BE2C (cell line): ENCODE measurements around the gene VCAN.
A peak's percentile ranks its signal among the peaks of the same experiment; 100 is the strongest.

Experiments
- DNase-seq: peaks from one replicate; pipeline ENCODE4 v3.0.0-alpha.2; 2020
- H3K27me3 ChIP-seq: fragments of 250-450 bp; sonication (Bioruptor Pico); 2 replicates; pipeline ENCODE4 v1.5.1; 2020; ENCODE audit warnings: mild to moderate bottlenecking
- H3K36me3 ChIP-seq: fragments of 250-450 bp; sonication (Bioruptor Pico); 2 replicates; pipeline ENCODE4 v1.5.1; 2020; ENCODE audit warnings: mild to moderate bottlenecking
- H3K4me1 ChIP-seq: fragments of 250-450 bp; sonication (Bioruptor Pico); 2 replicates; pipeline ENCODE4 v1.5.1; 2020
- H3K4me3 ChIP-seq: 2 replicates; pipeline ENCODE4 v1.5.1; 2011; ENCODE audit warnings: low read depth, low read length
- H3K9me3 ChIP-seq: fragments of 250-450 bp; sonication (Bioruptor Pico); 2 replicates; pipeline ENCODE4 v1.5.1; 2020
- TF ChIP-seq, protein P1 (sequence below): IDR thresholded peaks from 2 replicates; pipeline ENCODE4 v1.5.1; 2012; ENCODE audit warnings: mild to moderate bottlenecking, low read depth, low read length

VCAN gene

DNA sequence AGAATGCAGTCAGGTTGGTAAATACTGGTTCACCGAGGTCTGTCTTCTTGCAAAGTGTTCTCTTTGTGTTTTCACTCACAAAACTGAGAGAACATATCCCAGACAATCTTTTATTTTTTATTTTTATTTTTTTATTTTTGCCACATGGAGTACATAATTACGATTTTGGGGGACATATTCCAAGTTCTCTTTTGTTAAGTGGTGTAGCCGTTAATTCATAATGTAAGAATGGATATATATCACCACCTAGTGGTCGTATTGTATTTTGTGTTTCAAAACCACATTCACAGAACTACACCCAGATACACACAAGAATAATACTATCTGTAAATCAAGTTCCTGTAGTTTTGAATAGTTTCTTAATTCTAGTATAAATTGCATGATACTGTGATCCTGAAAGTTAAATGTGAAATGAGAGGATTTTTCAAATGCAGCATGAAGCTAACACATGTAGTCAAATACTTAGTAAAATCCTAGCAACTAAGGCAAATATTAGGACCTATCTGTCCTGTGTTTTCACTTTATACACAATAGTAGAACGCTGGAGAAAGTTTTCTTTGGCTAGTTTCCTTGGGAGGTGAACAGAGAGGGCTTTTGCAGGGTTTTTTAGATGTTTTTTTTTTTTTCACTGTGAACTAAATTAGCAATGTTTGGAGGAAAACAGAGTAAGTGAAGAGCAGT is 92.7 kb downstream of the VCAN start:
- Histone ChIP-seq H3K4me3 (no peak overlapping the region), H3K4me1 (no peaks in the 10 kb centered on the region), H3K36me3 (no peaks in the 10 kb centered on the region), H3K9me3 (no peaks in the 10 kb centered on the region), H3K27me3 (no peaks in the 10 kb centered on the region)
- DNase-seq, result no peak
- TF ChIP-seq, protein P1, sequence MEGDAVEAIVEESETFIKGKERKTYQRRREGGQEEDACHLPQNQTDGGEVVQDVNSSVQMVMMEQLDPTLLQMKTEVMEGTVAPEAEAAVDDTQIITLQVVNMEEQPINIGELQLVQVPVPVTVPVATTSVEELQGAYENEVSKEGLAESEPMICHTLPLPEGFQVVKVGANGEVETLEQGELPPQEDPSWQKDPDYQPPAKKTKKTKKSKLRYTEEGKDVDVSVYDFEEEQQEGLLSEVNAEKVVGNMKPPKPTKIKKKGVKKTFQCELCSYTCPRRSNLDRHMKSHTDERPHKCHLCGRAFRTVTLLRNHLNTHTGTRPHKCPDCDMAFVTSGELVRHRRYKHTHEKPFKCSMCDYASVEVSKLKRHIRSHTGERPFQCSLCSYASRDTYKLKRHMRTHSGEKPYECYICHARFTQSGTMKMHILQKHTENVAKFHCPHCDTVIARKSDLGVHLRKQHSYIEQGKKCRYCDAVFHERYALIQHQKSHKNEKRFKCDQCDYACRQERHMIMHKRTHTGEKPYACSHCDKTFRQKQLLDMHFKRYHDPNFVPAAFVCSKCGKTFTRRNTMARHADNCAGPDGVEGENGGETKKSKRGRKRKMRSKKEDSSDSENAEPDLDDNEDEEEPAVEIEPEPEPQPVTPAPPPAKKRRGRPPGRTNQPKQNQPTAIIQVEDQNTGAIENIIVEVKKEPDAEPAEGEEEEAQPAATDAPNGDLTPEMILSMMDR, result peak; percentile 55

DNA sequence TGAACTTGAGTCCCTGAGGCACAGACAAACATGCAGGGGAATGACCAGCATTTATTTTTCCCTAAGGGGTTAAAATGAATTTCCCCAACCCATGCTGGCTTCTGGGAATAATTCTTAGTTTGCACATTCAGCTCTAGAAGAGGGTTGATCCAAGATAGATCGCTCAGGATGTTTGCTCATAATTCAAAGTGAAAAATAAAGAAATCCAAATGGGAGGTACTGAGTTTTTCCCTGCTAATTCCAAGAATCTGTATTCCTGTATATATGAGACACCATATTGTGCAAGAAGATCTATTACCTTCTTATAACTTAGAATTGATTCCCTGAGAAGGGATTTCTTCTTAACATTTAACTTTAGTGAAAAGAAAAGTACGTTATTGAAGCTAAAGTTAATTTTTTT is 96.2 kb downstream of the VCAN start:
- H3K4me3 ChIP-seq, result no peak overlapping the region
- no peaks in the 10 kb centered on the region for H3K27me3 ChIP-seq
- TF ChIP-seq, protein P1, result no peak
- no peaks in the 10 kb centered on the region for H3K4me1 ChIP-seq
- DNase-seq, result no peak
- H3K9me3 ChIP-seq, result no peaks in the 10 kb centered on the region
- H3K36me3 ChIP-seq, result no peaks in the 10 kb centered on the region

DNA sequence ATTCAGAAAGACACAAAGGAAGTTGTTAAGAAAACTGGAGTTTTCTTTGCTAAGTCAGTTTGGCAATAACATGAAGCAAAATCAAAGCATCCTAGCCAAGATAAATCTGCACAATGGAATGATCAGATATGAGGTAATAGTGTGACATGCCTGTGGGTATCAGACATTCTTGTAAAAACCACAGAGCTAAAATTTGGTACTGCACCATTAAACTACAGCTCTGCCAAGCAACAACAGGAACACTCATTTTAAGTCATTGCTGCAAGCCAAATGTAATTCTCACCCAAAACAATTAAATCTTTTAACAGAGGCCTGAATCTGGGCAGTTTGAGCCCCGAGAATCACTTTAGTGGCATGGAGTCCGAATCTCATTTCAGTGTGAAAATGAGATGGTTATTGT is 96.6 kb downstream of the VCAN start:
- H3K9me3 ChIP-seq, result no peaks in the 10 kb centered on the region
- H3K27me3 ChIP-seq, result no peaks in the 10 kb centered on the region
- no peaks in the 10 kb centered on the region for H3K4me1 ChIP-seq
- no peak overlapping the region for H3K4me3 ChIP-seq
- no peak for DNase-seq
- no peaks in the 10 kb centered on the region for H3K36me3 ChIP-seq
- TF ChIP-seq, protein P1, result no peak

DNA sequence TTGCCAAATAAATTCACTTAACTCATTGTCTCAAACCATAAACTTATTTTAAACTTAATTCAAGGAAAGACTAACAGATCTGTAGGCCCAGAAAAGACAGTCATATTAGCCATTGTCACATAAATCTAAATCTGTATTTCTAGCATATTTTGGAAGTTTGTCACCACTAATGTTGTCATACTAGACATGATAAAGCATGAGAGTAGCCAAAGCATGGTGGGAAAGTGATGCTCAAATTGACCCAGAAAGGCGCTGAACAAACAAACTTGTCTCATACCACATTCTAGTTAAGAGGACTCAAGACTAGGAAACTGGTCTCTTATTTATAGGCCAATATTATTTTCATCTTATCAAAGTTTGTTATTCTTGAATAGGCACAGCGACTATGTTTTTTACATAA is 99.4 kb downstream of the VCAN start:
- TF ChIP-seq, protein P1, result no peak
- H3K4me3 ChIP-seq, result no peak overlapping the region
- H3K27me3 ChIP-seq, result no peaks in the 10 kb centered on the region
- no peaks in the 10 kb centered on the region for H3K36me3 ChIP-seq
- DNase-seq, result no peak
- H3K9me3 ChIP-seq, result no peaks in the 10 kb centered on the region
- H3K4me1 ChIP-seq, result no peaks in the 10 kb centered on the region

DNA sequence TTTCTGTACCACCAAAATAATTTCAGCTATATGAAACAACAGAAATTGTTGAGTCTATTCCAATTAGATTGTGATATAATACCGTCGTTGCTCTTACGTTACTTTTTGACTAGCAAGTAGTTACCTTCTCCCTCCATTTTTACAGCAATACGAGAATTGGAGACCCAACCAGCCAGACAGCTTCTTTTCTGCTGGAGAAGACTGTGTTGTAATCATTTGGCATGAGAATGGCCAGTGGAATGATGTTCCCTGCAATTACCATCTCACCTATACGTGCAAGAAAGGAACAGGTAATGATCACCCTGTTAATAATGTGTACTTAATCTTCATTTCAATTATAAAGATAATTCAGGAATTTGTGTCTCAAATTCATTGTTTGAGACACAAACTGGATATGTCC is 100.7 kb downstream of the VCAN start:
- no peaks in the 10 kb centered on the region for H3K27me3 ChIP-seq
- H3K4me3 ChIP-seq, result no peak overlapping the region
- H3K9me3 ChIP-seq, result no peaks in the 10 kb centered on the region
- H3K36me3 ChIP-seq, result no peaks in the 10 kb centered on the region
- no peaks in the 10 kb centered on the region for H3K4me1 ChIP-seq
- TF ChIP-seq, protein P1, result no peak
- DNase-seq, result no peak

DNA sequence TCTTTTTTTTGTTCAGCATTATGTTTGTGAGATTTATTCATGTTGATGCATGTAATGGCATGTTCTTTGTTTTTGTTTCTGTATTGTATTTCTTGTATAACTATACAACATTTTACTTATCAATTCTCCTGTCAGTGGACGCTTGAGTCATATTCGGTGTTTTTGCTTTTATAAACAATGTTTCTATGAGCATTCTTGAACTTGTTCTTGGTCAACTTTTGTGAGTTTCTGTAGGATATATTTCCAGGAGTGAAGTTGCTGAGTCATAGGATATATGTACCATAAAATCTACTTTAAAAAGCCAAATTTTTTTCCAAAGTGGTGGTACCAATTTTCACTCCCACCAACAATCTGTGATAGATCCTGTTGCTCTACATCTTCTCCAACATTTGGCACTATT is 104.8 kb downstream of the VCAN start:
- H3K9me3 ChIP-seq, result no peaks in the 10 kb centered on the region
- TF ChIP-seq, protein P1, result no peak
- no peak for DNase-seq
- H3K36me3 ChIP-seq, result no peaks in the 10 kb centered on the region
- H3K27me3 ChIP-seq, result no peaks in the 10 kb centered on the region
- no peaks in the 10 kb centered on the region for H3K4me1 ChIP-seq
- H3K4me3 ChIP-seq, result no peak overlapping the region
